Medulla oblongata (tissue), 1 donor: ENCODE results near the gene BEX4.

Source experiments
- DNase-seq: peaks from one replicate; pipeline ENCODE4 v3.0.0-alpha.2; 2015; ENCODE audit errors: extremely low spot score

The BEX4 gene

GRCh38 chrX:103236296-103236695, 21.4 kb downstream of the BEX4 start:
- DNase-seq: no peak

- no peak for DNase-seq
These were observed 25.2 kb downstream of the BEX4 start for GRCh38 chrX:103240155-103240554.

GRCh38 chrX:103248553-103248952, 33.6 kb downstream of the BEX4 start:
- peak; percentile 42 for DNase-seq

- no peak for DNase-seq
These were observed 34.9 kb downstream of the BEX4 start for GRCh38 chrX:103249805-103250204.

DNA sequence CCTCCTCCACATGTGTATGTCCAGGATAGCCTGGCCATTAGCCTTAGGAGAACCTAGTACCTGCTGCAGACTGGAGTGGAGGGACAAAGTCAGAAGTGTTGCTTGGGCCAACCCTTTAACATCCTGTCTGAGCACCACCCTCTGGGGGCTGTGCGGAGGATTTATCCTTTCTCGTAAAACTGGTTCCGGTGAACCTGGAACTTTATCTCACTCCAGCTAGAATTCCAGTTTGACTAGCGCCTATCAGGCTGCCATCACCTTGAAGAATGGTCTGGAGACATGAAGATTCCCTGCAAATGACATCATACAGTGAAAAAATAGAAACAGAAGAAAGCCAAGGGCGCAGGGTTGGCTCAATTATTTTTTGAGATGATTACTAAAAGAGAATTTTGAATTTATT, 36.1 kb downstream of the BEX4 start:
- DNase-seq: no peak

GRCh38 chrX:103253608-103254007, 38.7 kb downstream of the BEX4 start:
- DNase-seq: peak; percentile 24

GRCh38 chrX:103254171-103254824, 39.4 kb downstream of the BEX4 start:
- peak; percentile 52 for DNase-seq

DNA sequence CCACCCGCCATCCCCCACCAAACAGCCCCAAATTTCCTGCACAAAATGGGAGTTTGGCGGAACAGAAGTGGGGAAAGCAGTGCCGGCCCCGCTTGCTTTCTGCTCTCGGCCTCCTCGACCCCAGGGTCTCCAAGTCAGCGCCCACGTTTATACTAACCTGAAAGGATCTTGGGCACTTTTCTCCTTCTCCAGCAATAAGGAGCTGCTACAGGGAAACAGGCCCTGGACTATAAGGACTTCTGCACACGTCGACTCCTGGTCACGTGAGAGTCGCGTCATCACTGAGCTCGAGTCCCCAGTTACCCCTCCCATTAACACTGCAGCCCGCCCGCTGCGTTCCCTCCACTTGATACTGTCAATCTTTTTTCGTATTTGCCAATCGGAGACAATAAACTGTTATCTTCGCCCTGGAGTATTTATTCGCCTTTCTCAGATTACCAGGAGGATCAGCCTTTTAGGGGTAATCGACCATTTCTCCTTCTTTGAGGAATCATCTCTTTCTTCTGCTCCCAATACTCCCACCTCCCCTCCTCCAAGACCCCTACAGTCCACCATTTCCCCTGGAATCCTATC, 40.1 kb downstream of the BEX4 start, which contains the start of gene TCEAL8:
Gene TCEAL8, minus strand, starts transcription at position 235 of the 573 bp plus-strand sequence. CDS start 1,176 bp downstream, outside the sequence.
- peak; percentile 96 for DNase-seq

DNA sequence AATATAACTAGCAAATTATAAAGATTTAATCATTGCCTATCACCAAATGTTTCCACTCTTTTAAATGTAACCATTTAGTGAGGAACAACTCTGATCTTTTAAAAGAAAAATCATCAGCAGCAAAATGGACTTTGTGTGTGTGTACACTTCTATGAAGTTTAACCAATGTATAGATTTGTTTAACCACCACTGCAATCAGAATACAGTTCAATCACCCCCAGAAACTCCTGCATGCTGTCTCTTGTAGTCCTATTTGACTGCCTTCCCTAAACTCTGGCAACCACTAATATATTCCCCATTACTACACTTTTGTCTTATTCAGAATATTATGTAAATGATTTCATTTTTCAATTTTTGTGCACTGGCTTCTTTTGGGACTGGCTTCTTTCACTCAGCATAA, 41.7 kb downstream of the BEX4 start:
- no peak for DNase-seq

DNA sequence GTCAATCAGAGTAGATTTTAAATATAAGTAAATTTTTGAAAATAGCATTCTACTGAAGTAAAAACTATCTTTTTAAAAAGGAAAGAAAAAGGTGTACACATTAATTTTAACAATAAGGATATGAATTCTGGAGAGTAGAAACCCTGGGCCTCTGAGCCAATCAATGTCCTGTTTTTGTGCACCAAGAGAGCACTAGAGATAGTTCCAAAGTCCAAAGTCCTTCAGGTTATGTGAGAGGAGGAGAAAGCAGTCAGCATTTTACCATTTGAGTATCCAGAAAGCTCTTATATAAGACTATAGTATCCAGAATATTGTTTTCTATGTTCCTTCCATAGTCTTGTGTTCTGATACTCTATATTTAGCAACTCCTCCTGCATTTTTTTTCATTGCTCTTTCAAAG, 43.4 kb downstream of the BEX4 start:
- no peak for DNase-seq
